Medulla oblongata (tissue), 1 donor: ENCODE data around the gene SRGAP2C.
"Not testable (repeated sequence)": the region's sequence is repeated elsewhere in the genome, so short reads cannot be mapped to it uniquely, and the experiment has no call there.

ENCODE experiments used
- DNase-seq: peaks from one replicate; pipeline ENCODE4 v3.0.0-alpha.2; 2015; ENCODE audit errors: extremely low spot score

Gene SRGAP2C

GRCh38 chr1:121186191-121186590 is 1.4 kb downstream of the SRGAP2C start:
- not testable (repeated sequence) for DNase-seq

GRCh38 chr1:121187914-121188313 is 3.1 kb downstream of the SRGAP2C start:
- not testable (repeated sequence) for DNase-seq

GRCh38 chr1:121192512-121192911 is 7.7 kb downstream of the SRGAP2C start:
- not testable (repeated sequence) for DNase-seq

- DNase-seq = not testable (repeated sequence)
These were observed 12.5 kb downstream of the SRGAP2C start for GRCh38 chr1:121197095-121197882.

GRCh38 chr1:121199763-121200162 is 15.0 kb downstream of the SRGAP2C start:
- not testable (repeated sequence) for DNase-seq

- not testable (repeated sequence) for DNase-seq
These were observed 15.5 kb downstream of the SRGAP2C start for GRCh38 chr1:121200232-121200631.

GRCh38 chr1:121200985-121201981 is 16.5 kb downstream of the SRGAP2C start:
- not testable (repeated sequence) for DNase-seq

GRCh38 chr1:121202986-121203385 is 18.2 kb downstream of the SRGAP2C start:
- not testable (repeated sequence) for DNase-seq

GRCh38 chr1:121205786-121206711 is 21.3 kb downstream of the SRGAP2C start:
- peak; percentile 3 for DNase-seq

GRCh38 chr1:121207328-121207727 is 22.6 kb downstream of the SRGAP2C start:
- not testable (repeated sequence) for DNase-seq

- DNase-seq = not testable (repeated sequence)
These were observed 23.6 kb downstream of the SRGAP2C start for GRCh38 chr1:121208375-121208774.

GRCh38 chr1:121210778-121211177 is 26.0 kb downstream of the SRGAP2C start:
- not testable (repeated sequence) for DNase-seq

GRCh38 chr1:121213491-121213890 is 28.7 kb downstream of the SRGAP2C start:
- not testable (repeated sequence) for DNase-seq

- DNase-seq = not testable (repeated sequence)
These were observed 29.9 kb downstream of the SRGAP2C start for GRCh38 chr1:121214544-121215156.

- DNase-seq = not testable (repeated sequence)
These were observed 31.1 kb downstream of the SRGAP2C start for GRCh38 chr1:121215699-121216417.

GRCh38 chr1:121216676-121217075 is 31.9 kb downstream of the SRGAP2C start:
- DNase-seq = not testable (repeated sequence)

GRCh38 chr1:121221770-121222169 is 37.0 kb downstream of the SRGAP2C start:
- peak; percentile 1 for DNase-seq

GRCh38 chr1:121224714-121225113 is 39.9 kb downstream of the SRGAP2C start:
- DNase-seq = not testable (repeated sequence)

GRCh38 chr1:121226295-121226904 is 41.6 kb downstream of the SRGAP2C start:
- DNase-seq = not testable (repeated sequence)
